GM12801 (cell line): ENCODE results near the gene NRN1.

Experiments
- TF ChIP-seq, protein P1 (sequence below): IDR thresholded peaks from one replicate; pipeline ENCODE4 v1.5.1; 2011; ENCODE audit warnings: control low read depth; ENCODE audit not compliant: insufficient read length; ENCODE audit errors: extremely low read depth

Gene NRN1

DNA sequence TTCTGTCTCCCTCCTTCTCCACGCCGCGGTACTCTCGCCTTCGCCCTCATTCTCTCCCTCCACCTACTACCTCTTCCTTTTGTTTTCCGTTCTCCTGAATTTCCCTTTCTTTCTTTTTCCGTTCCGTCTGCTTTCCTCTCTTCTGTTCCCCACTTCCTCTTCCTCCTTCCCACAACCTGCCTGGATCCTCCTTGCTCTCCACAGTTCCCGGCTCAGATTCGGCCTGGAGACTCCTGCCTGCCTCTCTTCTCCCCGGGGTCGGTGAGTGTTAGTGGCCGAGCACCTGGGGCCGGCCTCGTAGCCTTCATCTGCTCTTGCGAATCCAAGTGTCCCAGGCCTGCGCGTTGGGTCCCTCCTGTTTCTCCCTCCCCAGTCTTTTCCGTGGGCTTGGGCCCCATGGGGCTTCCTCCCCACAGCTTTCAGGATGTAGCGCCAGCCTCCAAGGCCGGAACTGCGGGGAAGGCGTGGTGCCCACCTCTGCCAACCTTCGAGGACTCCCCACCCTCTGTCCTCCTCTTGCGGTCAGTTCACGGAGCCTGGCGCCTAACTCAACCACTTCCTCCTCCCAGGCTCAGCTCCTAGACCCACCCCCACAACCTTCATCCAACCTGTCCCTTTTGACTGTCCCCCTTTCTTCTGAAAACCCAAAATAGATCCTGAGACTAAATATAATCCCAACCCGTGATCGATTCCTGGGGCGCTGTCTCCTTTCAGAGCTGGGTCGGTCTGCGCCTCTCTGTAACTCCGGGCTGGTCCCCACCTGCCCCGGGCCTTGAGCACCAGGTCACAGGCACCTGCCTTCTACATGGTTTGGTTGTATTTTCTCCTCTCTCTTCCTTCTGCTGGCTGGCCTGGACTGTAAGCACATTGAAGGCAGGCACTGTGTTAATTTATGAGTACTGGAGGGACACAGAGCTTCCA lies 6.8 kb downstream of the NRN1 start:
- TF ChIP-seq, protein P1, sequence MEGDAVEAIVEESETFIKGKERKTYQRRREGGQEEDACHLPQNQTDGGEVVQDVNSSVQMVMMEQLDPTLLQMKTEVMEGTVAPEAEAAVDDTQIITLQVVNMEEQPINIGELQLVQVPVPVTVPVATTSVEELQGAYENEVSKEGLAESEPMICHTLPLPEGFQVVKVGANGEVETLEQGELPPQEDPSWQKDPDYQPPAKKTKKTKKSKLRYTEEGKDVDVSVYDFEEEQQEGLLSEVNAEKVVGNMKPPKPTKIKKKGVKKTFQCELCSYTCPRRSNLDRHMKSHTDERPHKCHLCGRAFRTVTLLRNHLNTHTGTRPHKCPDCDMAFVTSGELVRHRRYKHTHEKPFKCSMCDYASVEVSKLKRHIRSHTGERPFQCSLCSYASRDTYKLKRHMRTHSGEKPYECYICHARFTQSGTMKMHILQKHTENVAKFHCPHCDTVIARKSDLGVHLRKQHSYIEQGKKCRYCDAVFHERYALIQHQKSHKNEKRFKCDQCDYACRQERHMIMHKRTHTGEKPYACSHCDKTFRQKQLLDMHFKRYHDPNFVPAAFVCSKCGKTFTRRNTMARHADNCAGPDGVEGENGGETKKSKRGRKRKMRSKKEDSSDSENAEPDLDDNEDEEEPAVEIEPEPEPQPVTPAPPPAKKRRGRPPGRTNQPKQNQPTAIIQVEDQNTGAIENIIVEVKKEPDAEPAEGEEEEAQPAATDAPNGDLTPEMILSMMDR: no peak

DNA sequence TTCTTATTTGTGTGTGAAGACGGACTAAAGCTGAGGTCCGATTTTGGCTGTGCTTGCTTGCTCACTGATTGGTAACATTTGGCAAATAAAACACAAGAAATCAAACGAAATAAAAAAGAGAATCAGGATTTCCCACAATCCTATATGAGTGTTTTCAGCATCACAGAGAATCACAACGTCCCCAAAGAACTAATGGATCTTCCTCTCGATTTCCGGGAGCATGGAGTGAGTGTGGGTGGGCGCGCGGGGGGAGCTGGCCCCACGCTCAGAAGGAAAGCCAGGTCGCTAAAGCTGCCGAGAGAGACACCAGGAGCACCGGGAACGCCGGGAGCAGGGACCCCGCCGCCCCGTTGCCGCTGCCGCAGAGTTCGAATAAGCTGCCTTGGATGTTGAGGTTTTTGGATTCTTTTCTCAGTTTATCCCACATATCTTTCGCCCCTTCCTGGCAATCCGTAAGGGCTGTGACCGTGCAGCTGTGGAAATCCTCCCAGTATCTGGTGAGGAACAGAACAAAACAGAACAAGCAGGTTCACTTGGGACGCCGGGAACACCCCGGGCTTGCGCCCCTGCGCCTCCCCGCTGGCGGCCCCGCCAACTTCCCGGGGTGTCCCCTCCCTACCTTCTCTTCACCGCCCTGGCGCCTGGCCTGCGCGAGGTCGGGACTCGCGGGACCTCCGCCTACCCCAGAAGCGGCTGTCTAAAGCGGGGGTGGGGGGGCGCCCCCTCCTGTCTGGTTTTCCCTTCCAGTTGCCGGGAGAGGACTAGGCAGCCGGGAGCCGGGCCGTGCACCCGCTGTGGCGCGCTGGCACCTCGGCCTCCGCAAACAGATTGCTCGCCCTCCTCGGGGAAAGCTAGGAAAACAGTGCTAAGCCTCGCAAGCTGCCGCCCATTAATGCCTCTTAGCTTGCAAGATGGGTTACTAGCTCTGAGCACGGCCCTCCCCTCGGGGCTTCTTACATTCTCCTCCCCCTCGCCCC lies 7.7 kb downstream of the NRN1 start:
- TF ChIP-seq, protein P1: no peak

DNA sequence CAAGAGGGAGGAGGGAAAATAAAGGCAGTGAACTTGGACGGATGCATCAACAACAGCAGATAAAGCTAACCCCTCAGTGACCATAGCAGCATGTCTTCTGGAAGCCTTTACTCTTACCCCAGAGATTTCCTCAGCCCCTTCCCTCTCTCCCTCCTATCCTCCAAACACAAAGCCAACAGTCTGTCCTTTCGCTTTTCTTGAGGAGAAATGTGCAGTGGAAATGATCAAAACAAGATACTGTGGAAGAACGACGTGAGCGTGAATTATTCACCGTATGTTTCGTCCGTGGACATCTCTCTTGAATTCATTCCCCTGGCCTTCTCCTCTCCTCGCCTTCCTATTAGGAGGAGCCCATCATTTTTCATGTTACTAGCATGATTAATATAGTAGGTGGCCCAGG lies 8.5 kb downstream of the NRN1 start:
- TF ChIP-seq, protein P1: no peak

DNA sequence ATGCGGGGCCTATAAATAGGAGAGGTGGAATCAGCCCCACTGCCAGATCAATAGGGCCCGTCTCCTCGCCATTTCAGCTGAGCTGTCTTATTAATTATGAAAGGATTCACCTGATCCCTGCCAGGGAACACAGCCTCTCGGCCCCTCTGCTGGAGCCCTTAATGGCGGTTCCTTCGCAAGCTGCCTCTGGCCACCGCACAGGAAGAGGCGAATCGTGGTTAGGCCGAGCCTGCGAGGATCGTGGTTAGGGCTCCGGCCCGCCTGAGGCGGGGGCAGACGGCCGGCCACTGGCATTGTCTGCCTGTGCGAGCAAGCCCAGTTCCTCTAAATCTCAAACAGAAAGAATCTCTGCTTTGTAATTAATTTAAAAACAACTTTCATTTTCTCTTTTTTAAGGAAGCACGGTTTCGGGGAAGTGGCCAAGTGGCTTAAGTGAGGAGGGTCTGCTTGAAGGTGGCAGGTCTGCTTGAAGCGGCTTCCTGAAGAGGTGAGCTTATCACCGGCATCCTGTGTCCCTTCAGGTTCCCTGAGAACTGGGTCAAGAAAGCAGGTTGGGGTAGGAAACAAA lies 9.2 kb downstream of the NRN1 start:
- TF ChIP-seq, protein P1: no peak

DNA sequence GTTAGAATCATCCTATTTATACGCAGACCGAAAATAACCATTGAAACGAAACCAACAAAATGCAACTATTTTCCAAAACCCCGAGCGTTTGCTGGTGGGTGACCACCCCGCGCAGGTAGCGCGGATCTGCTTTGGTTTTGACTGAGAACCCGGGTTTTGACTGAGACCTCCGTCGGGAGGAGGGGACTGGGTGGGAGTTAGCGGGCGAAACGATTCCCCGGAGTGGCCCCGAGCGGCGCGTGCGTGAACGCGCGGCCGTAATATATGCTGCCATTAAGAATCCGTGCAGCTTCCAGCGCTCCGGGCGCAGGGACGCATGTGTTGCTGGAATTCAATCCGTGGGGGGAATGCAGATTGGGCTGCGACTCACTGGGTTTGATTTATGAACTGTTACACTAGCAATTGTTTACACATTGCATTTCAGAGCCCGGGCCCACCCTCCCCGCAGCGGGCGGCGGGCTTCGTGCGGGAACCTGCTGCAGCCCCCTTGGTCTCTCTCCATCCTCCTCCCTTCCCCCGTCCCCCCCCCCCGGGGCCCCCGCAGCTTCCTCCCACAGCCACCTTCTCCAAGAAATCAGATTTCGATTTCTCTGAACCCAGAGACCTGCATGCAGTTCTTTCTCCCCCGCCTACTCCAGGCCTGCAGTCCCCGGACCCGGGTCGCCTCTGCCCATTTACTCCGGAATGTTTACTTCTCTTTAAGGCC lies 9.9 kb downstream of the NRN1 start:
- TF ChIP-seq, protein P1: no peak

DNA sequence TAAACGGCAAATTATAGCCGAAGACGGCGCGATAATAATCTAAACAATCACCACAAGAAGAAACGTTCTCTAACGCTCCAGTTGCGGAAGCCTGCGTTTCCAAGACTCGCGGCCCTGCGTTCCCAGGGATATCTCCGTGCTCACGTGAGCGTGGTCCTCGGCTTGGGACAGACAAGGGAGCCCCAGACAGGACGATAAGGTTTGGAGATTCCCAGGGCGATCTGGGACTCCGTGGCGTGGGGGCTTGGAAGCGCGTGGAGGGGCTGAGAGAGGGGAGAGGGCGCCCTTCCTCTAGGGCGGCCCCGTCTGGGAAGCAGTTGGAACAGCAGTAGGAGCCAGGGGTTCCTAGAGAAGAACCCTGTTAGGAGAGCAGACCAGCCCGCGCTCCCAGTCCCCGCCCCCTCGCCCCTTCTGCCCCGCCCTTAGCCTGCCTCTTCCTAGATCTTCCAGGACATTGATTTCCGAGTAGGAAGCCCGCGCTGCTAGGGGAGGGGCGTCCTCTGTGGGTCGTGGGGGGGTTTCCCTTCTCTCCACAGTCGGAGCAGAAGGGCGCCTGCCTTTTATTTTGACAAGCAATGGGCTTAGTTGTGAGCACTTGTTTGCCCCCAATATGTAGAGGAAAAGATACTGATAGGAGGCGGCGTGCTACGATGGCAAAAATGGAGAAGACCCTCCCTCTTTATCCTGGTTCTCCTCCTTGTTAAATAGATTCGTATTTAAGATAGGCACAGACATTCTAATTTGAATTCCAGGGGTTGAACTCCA lies 10.6 kb downstream of the NRN1 start:
- TF ChIP-seq, protein P1: no peak
